GM19238 (cell line): ENCODE results near the gene UBE3C.
"Not testable (repeated sequence)": the region's sequence is repeated elsewhere in the genome, so short reads cannot be mapped to it uniquely, and the experiment has no call there.

Experiments
- DNase-seq: peaks from one replicate; pipeline ENCODE4 v3.0.0; 2011; ENCODE audit warnings: low spot score; ENCODE audit not compliant: insufficient read length

Gene UBE3C

DNA sequence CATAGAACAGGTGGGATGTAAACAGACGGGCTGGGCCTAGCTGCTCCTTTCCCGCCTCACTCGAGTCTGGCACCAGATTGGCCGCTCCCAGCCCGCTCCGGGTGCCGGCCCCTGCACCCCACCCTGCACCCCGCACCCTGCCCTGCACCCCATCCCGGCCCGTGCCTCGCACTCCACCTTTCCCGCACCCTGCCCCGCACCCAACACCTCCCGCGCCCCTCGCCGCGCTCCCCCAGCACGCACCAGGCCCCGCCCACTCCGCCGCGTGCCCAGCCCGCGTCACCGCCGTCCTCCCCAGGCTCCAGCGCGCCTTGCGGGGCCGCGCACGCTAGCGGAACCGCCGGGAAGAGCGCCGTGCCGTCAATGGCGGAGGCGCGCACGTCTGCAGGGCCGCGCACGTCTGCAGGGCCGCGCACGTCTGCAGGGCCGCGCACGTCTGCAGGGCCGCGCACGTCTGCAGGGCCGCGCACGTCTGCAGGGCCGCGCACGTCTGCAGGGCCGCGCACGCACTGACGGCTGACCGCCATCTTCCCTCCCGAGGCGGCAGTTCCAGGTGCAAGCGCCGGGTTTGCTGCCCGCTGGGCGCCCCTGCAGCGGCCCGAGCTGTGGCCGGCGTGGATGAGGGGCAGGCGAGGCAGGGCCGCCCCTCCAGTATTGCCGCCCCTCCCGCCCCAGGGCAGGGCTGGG lies at the start of gene UBE3C:
TSS of gene UBE3C (plus strand) at position 503 of the 687 bp plus-strand sequence. CDS start 347 bp downstream, outside the sequence.
- DNase-seq, result peak; percentile 95

DNA sequence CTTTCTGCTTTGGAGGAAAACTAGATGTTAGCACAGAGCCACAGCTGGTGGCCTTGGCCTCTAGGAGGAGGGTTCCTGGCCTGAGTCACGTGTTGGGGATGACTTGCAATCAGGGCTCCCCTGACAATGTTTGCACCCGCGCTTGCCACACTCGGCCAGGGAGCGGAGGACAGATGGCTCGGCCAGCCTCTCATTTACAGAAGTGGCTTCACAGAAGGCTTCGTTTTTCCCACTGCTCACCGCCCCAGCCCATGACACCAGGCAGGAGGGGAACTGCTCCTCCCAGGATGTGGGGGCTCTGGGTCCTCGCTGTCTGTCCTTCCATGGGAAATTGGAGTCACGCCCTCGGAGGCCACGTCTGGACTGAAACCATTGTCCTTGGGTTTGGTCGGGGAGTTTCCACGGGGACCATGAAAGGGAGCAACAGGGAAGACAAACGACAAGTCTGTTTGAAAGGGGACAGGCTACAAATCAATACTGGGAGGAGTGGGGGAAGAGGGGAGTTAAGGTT lies 49.6 kb upstream of the UBE3C start:
- no peak for DNase-seq

DNA sequence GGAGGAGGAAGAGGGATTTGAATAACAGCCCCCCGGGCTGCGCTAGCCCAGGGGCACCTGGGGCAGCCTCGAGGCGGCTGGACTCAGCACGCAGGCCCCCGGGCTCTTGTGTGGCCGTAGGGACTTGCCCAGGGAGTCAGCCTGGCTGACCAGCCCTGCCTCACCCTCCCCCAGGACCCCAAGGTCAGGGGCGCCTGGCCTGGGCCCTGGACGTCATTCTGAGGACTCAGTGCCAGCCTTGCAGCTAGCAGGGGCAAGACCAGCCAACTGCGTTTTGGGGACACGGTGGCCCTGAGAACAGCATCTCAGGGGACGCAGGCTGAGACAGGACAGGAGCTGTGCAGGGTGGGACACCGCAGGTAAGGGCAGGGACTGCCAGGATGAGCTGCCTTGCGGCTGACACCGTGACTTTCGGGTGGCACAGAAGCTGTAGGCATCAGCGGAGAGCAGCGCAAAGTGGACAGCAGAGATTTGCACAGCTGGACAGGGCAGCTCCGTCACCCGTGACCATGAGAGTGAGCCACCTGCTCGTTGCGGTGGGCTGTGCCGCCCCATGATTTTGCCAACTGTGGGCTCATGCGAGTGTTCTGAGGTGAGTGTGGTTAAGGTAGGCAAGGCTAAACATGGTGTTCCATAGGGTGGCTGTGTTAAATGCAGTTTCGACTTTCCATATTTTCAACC lies 48.1 kb upstream of the UBE3C start:
- no peak for DNase-seq

DNA sequence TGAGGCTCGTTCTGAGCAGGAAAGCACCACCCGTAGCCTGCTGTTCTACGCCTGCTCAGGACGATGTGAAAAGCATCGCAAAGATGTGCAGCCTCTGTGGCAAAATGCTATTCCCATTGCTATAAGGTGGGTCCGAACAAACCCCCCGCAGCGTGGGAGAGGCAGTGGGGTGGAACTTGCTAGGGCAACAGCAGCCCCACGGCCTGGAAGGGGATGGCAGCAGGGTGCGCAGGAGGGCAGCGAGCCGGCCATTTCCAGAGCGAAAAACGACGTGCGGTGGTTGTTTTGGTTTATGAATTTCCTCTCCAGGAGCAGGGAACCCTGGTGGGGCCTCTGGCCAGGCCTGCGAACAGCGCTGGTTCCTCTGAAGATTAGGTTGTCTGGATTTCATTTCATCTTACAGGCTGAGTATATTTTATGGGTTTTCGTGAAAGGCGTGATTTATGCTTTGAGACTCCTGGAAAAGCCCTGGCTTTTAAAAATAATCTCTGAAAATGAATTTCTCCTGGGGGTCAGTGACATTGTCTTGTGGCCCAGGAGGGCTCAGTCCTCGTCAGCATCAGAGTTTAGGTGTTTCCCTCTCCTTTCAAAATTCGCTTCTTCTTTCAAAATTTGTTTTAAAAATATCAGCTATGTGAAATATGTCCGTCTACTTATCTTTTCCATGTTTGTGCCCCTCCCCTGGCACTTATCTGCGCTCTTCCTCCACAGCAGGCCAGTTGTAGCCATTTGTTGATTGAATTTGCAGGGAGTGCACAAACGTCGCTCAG lies 42.3 kb upstream of the UBE3C start:
- DNase-seq, result no peak

DNA sequence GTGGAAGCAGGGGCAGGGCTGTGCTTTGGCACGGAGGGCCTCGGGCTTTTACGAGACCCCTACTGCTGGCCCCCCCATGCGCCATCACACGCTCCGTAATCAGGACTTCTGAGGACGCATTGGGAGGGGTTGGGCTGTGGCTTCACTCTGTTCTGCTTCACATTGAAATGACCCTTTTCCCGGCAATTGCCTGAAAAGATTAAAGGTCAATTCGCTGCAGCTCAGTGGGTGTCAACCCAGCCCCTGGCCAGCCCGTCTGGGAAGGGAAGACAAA lies 41.7 kb upstream of the UBE3C start:
- DNase-seq, result no peak

DNA sequence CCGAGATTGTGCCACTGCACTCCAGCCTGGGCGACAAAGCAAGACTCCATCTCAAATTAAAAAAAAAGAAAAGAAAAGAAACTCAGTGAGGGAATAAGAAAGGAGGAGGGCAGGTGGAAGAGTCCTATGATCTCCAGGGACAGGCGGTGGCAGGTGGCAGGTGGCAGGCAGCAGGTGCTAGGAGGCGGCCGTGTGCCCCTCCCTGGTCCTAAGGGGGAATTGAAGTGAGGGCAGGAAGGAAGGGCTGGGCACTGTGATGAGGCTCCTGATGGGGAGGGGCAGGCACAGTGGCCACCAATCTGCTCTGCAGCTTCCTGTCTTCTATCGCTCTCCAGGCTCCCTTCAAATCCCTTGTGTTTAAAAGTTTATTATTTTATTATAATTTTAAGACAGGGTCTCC lies 41.2 kb upstream of the UBE3C start:
- DNase-seq, result no peak

DNA sequence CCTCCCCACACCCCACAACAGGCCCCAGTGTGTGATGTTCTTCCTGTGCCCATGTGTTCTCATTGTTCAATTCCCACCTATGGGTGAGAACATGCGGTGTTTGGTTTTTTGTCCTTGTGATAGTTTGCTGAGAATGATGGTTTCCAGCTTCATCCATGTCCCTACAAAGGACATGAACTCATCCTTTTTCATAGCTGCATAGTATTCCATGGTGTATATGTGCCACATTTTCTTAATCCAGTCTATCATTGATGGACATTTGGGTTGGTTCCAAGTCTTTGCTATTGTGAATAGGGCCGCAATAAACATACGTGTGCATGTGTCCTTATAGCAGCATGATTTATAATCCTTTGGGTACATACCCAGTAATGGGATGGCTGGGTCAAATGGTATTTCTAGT lies 38.7 kb upstream of the UBE3C start:
- DNase-seq, result not testable (repeated sequence)

DNA sequence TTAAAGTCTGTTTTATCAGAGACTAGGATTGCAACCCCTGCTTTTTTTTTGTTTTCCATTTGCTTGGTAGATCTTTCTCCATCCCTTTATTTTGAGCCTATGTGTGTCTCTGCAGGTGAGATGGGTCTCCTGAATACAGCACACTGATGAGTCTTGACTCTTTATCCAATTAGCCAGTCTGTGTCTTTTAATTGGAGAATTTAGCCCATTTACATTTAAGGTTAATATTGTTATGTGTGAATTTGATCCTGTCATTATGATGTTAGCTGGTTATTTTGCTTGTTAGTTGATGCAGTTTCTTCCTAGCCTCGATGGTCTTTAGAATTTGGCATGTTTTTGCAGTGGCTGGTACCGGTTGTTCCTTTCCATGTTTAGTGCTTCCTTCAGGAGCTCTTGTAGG lies 35.1 kb upstream of the UBE3C start:
- not testable (repeated sequence) for DNase-seq

DNA sequence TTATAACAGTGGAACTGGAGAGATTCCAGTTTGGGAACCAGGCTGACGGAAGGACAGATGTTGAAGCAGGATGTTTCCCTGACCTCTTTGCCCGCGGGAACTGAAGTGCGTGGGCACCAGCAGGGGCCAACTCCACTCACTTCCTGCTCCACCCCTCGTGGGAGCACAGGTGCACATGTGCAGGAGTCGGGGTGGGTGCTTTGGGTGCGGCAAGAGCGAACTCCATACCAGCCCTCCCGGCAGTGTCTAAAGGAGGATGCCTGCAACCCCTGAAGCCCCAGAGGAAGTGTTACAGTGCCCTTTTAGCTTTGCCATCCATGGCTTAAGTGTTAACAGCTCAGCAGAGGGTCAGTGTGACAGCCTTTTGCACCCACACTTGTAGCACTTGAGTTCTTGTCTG lies 27.4 kb upstream of the UBE3C start:
- no peak for DNase-seq

DNA sequence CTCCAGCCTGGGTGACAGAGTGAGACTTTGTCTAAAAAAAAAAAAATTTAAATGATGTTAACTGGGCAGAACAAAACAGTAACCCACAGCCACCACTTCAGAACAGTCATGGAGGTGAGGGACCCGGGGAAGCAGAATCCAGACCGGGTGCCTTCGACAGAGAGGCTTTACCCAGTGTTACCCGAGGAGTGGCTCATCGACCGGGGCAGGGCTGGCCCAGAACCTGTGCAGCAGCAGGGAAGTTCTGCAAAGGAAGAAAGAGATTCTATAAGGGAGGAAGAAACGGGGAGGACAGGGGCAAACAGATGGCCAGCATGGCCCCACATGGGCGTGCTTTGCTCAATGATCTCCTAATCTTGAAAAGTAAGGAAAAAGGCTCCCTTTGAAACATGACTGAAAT lies 26.0 kb upstream of the UBE3C start:
- no peak for DNase-seq

DNA sequence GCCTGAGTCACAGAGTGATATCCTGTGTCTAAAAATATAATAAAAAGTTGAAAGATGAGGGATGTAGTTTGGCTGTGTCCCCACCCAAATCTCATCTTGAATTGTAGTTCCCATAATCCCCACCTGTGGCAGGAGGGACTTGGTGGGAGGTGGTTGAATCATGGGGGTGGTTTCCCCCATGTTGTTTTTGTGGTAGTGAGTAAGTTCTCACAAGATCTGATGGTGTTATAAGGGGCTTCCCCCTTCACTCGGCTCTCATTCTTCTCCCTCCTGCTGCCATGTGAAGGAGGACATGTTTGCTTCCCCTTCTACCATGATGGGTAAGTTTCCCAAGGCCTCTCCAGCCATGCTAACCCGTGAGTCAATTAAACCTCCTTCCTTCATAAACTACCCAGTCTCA lies 25.1 kb upstream of the UBE3C start:
- no peak for DNase-seq

DNA sequence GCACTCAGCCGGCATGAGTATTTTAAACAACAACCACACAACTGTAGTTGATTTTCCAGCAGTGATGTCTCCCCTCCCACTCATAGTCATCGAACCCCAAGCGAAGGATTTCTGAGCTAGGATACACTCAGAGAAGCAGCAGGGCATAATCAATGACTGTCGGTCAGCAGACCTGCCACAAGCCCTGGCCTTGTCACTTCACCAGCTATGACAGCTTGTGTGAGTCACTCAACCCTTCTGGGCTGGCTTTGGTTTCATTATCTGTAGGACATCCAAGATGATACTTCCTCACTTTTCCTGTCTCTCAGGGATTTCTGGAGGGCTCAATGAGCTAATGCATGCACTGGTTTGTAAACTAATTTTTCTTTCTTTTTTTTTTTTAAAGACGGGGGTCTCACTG lies 22.0 kb upstream of the UBE3C start:
- no peak for DNase-seq

DNA sequence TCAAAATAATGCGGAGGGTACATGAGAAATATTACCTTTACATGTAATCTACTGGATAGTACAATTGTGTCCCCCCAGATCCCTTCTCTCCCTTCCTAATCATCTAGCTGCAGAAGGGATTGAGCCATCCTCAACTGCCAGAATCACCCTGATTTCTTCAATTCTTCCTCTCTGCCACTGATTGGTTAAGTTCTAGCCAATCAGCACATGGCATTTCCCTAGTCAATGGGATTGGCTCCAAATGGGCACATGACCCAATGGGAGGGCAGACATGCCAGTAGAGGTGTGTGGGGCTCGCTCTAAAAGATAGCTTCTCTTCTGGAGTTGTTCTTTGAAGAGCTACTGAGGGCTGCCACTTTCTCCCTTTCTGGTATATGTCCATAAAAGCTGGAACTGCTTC lies 20.9 kb upstream of the UBE3C start:
- DNase-seq, result no peak

DNA sequence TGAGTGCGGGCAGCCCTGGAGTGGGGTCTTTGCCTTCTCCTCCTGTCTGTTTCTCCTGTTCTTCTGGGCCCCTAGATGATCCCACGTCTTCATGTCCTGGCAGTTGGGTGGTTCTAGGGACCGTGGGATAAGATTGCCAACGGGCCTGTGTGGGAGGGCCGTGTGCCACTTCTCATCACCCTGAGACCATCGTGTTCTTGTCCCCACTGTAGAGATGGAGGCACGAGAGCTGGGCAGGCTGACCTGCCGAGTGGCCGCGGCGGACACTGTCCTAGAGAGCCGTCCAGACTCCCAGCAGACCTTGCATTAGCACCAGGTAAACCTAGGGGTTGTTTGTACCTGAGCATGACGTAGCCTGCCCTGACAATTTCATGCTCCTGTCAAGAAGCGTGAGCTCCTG lies 18.5 kb upstream of the UBE3C start:
- no peak for DNase-seq

DNA sequence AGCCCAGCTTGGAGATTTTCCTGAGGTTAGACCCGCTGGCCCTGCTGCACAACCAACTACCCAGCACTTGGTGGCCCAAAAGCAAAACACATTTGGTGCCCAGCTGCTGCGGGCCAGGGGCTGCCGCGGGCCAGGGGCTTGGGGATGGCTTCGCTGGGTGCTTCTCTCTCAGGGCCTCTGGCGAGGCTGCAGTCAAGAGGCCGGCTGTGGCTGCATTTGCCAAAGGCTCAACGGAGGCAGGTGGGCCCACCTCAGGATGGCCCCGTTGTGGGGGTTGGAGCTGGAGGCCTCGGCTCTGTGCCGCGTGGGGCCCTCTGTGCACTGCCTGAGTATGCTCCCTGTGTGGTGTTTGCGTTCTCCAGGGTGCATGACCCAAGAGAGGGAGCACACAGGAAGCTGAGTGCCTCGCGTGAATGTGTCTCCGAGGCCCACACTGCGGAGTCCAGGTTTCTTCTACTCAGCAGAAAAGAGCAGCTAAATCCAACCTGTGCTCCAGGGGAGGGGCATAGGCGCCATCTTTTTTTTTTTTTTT lies 17.5 kb upstream of the UBE3C start:
- no peak for DNase-seq

DNA sequence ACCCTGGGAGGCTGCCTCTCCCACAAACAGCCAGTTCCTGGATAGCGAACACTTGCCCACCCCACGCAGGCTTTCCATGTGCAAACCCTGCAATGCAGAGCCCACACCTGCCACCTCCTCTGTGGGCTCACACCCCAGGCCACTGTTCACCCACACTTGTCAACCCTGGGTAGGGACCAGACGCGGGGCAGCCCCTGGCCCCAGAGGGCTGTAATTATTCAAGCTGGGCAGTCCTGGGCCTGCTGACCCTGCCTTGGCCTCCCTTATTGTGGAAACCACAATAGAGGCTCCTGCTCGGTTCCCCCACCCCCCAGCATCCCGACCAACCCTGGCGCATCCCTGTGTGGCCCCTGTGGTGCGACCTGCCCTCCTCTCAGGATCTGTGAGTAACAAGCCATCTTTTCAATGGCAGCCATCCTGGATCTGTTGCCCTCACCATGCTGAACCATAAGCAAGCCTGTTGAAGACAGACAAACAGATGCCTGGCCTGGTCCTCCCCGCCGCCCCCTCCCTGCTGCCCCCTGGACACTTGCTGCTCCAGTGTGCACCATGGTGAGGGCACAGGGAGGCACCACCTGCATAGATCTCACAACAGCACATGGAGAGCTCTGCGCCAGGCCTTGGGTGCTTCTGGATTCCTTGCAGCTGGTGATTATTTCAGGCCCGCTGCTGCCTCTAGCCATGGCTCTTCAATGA lies 15.8 kb upstream of the UBE3C start:
- no peak for DNase-seq

DNA sequence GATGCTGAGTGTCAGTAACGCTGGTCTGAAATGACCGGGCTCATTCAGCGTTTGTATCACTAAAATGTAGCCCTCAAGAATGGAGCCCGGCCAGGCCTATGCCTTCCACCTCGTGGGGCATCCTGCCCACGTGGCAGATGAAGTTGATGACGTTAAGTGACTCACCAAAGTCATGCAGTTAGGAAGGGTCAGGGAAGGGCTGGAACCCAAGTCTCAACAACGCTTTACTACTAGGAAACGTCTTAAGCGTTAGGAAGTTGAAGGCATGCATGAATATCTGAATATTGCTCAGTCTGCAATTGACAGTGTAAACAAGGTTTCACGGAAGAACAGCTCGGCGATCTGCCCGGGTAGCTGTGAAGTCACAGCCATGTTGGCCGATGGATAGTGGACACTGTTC lies 14.0 kb upstream of the UBE3C start:
- DNase-seq, result no peak

DNA sequence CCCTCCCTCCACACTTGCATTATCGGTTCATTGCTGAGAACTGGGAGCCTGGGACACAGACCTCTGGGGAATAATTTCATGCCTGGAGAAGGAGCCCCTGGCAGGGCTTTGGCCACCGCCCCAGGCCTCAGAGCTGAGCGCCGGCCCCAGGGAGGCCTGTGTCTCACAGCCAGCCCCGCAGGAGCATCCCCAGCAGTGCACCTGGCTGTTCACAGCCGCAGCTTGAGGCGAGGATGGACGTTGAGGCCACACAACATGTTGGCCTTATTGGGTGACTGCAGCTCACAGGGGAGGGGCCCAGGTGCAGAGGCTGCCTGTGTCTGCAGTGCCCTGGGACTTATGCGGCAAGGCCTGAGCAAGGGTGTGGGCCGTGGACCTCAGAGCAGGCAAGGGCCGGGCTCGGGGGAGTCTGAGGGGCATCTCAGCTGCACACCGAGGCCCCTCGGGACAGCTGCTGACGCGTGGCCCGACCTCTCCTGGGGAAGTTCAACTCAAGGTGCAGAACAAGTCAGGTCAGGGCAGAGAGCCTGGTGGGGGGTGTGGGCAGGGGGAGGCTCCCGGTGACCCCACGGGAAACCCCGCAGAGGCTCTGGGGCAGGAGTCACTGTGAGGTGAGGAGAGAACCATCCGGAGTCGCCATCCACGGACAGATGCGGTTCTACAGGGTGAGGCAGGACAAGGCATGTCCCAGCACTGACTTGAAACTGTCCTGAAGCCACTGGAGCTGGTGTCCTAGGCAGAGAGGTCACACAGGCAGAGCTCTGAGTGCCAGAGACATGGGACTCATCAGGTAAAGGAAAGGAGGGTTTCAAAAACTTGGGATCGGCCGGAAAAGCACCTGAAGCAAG lies 13.1 kb upstream of the UBE3C start:
- no peak for DNase-seq

DNA sequence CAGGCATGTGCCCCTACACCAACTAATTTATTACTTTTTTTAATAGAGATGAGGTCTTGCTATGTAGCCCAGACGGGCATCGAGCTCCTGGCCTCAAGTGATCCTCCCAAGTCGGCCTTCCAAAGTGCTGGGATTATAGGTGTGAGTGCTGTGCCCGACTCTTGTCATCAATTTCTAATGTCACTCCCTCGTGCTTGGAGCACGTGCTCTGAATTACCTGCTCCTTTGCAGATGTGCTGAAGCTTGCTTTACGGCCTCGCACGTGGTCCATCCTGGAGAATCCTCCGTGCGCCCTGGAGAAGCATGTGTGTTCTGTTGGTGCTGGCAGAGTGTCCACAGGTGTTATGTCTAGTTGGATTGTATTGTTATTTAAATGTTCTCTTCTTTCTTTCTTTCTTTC lies 11.8 kb upstream of the UBE3C start:
- no peak for DNase-seq

DNA sequence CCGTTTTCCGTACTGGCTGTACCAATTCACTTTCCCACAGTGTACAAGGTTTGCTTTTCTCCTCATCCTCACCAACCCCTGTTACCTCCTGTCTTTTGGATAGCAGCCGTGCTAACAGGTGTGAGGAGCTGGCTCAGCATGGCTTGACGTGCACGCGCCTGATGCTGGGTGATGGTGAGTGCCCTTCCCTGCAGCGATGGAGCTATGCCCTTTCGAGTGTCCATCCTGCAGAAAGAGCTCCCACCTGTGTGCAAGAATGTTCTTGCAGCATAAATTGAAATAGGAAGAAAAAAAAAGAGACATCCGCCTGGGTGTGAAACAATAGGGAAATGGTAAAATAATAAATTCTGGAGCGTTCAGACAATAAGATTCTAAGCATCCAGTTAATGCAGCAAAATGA lies 9.5 kb upstream of the UBE3C start:
- no peak for DNase-seq
